HEK293 (cell line): ENCODE measurements around the gene FBXL4.

Experiments
- HOXA7 ChIP-seq: sonication (generic); formaldehyde crosslinking; IDR thresholded peaks from 2 replicates; pipeline ENCODE4 v1.8.1; 2022; ENCODE audit warnings: missing genetic modification reagents, borderline replicate concordance
- INSM2 ChIP-seq: fragments of 450-650 bp; formaldehyde crosslinking; IDR thresholded peaks from 2 replicates; pipeline ENCODE4 v1.5.1; 2016; ENCODE audit warnings: missing biosample characterization, missing genetic modification characterization
- PRDM6 ChIP-seq: fragments of 450-650 bp; formaldehyde crosslinking; IDR thresholded peaks from 2 replicates; pipeline ENCODE4 v1.5.1; 2017; ENCODE audit warnings: missing biosample characterization, missing genetic modification characterization
- SP7 ChIP-seq: fragments of 450-650 bp; formaldehyde crosslinking; IDR thresholded peaks from 2 replicates; pipeline ENCODE4 v1.5.1; 2016; ENCODE audit warnings: missing biosample characterization, missing genetic modification characterization
- TRIM28 ChIP-seq: IDR thresholded peaks from 2 replicates; pipeline ENCODE4 v1.6.1; 2011; ENCODE audit warnings: low read length, control low read depth, borderline replicate concordance
- WT1 ChIP-seq: fragments of 450-650 bp; formaldehyde crosslinking; IDR thresholded peaks from 2 replicates; pipeline ENCODE4 v1.5.1; 2016; ENCODE audit warnings: missing biosample characterization, missing genetic modification characterization
- ZBTB44 ChIP-seq: fragments of 450-650 bp; IDR thresholded peaks from 2 replicates; pipeline ENCODE4 v1.5.1; 2018; ENCODE audit warnings: missing biosample characterization, mild to moderate bottlenecking, missing genetic modification characterization
- ZFP41 ChIP-seq: fragments of 450-650 bp; formaldehyde crosslinking; IDR thresholded peaks from 2 replicates; pipeline ENCODE4 v1.5.1; 2016; ENCODE audit warnings: missing biosample characterization, missing genetic modification characterization, borderline replicate concordance
- ZNF10 ChIP-seq: fragments of 450-650 bp; formaldehyde crosslinking; IDR thresholded peaks from 2 replicates; pipeline ENCODE4 v1.5.1; 2017; ENCODE audit warnings: missing biosample characterization, missing genetic modification characterization
- ZNF140 ChIP-seq: fragments of 450-650 bp; formaldehyde crosslinking; IDR thresholded peaks from 2 replicates; pipeline ENCODE4 v1.5.1; 2016; ENCODE audit warnings: missing biosample characterization, missing genetic modification characterization
- ZNF146 ChIP-seq: fragments of 450-650 bp; formaldehyde crosslinking; IDR thresholded peaks from 2 replicates; pipeline ENCODE4 v1.5.1; 2016; ENCODE audit warnings: missing biosample characterization, missing genetic modification characterization
- ZNF157 ChIP-seq: fragments of 450-650 bp; formaldehyde crosslinking; IDR thresholded peaks from 2 replicates; pipeline ENCODE4 v1.5.1; 2016; ENCODE audit warnings: missing biosample characterization, missing genetic modification characterization
- ZNF416 ChIP-seq: fragments of 450-650 bp; formaldehyde crosslinking; IDR thresholded peaks from 2 replicates; pipeline ENCODE4 v1.5.1; 2016; ENCODE audit warnings: missing biosample characterization, missing genetic modification characterization
- ZNF518A ChIP-seq: fragments of 450-650 bp; formaldehyde crosslinking; conservative IDR thresholded peaks from 2 replicates; pipeline ENCODE4 v1.5.1; 2016; ENCODE audit warnings: low read depth, missing biosample characterization, missing genetic modification characterization
- ZNF544 ChIP-seq: fragments of 450-650 bp; formaldehyde crosslinking; IDR thresholded peaks from 2 replicates; pipeline ENCODE4 v1.5.0; 2017; ENCODE audit warnings: missing biosample characterization, missing genetic modification characterization
- ZNF555 ChIP-seq: fragments of 450-650 bp; formaldehyde crosslinking; conservative IDR thresholded peaks from 2 replicates; pipeline ENCODE4 v1.5.1; 2017; ENCODE audit warnings: missing biosample characterization, mild to moderate bottlenecking, missing genetic modification characterization, inconsistent platforms
- ZNF621 ChIP-seq: fragments of 450-650 bp; formaldehyde crosslinking; IDR thresholded peaks from 2 replicates; pipeline ENCODE4 v1.5.1; 2017; ENCODE audit warnings: missing biosample characterization, missing genetic modification characterization
- ZNF776 ChIP-seq: fragments of 450-650 bp; formaldehyde crosslinking; IDR thresholded peaks from 2 replicates; pipeline ENCODE4 v1.5.0; 2017; ENCODE audit warnings: missing biosample characterization, missing genetic modification characterization, borderline replicate concordance
- ZSCAN4 ChIP-seq: fragments of 450-650 bp; formaldehyde crosslinking; IDR thresholded peaks from 2 replicates; pipeline ENCODE4 v1.5.1; 2017; ENCODE audit warnings: missing biosample characterization, missing genetic modification characterization
- TF ChIP-seq, protein P1 (sequence below): fragments of 450-650 bp; formaldehyde crosslinking; IDR thresholded peaks from 2 replicates; pipeline ENCODE4 v1.5.1; 2016; ENCODE audit warnings: missing biosample characterization, missing genetic modification characterization
- TF ChIP-seq, protein P2 (sequence below): fragments of 450-650 bp; formaldehyde crosslinking; IDR thresholded peaks from 2 replicates; pipeline ENCODE4 v1.5.1; 2016; ENCODE audit warnings: missing biosample characterization, missing genetic modification characterization

Gene FBXL4

GRCh38 chr6:98834060-98835031 lies 113.4 kb downstream of the FBXL4 start, which contains the start of gene POU3F2 (continued):
- TF ChIP-seq INSM2 (tag by site-specific recombination) (peak; percentile 61; the same call in 1 of the 2 replicates), ZNF518A (tag by site-specific recombination) (no peak), ZNF10 (tag by site-specific recombination) (no peak), PRDM6 (tag by site-specific recombination) (no peak), ZFP41 (tag by site-specific recombination) (no peak), HOXA7 (no peak), ZNF544 (tag by site-specific recombination) (no peak), ZBTB44 (tag by site-specific recombination) (no peak), ZNF140 (no peak), WT1 (tag by site-specific recombination) (peak; percentile 51; the same call in 1 of the 2 replicates), TRIM28 (no peak), SP7 (tag by site-specific recombination) (peak; percentile 84), ZNF776 (tag by site-specific recombination) (no peak), ZNF621 (tag by site-specific recombination) (no peak), ZNF555 (no peak), ZNF157 (tag by site-specific recombination) (no peak), ZNF146 (tag by site-specific recombination) (no peak), ZSCAN4 (tag by site-specific recombination) (no peak), ZNF416 (no peak)
- TF ChIP-seq, protein P1, sequence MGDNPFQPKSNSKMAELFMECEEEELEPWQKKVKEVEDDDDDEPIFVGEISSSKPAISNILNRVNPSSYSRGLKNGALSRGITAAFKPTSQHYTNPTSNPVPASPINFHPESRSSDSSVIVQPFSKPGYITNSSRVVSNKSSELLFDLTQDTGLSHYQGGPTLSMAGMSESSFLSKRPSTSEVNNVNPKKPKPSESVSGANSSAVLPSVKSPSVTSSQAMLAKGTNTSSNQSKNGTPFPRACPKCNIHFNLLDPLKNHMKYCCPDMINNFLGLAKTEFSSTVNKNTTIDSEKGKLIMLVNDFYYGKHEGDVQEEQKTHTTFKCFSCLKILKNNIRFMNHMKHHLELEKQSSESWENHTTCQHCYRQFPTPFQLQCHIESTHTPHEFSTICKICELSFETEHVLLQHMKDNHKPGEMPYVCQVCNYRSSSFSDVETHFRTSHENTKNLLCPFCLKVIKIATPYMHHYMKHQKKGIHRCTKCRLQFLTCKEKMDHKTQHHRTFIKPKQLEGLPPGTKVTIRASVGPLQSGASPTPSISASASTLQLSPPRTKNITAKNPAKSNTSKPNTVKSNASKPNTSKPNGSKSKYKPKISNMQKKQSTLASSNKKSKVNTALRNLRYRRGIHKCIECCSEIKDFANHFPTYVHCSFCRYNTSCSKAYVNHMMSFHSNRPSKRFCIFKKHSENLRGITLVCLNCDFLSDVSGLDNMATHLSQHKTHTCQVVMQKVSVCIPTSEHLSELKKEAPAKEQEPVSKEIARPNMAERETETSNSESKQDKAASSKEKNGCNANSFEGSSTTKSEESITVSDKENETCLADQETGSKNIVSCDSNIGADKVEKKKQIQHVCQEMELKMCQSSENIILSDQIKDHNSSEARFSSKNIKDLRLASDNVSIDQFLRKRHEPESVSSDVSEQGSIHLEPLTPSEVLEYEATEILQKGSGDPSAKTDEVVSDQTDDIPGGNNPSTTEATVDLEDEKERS (tag by site-specific recombination): 0 out of 2 replicates have a peak, but pooled peaks have one; percentile 62
- TF ChIP-seq, protein P2, sequence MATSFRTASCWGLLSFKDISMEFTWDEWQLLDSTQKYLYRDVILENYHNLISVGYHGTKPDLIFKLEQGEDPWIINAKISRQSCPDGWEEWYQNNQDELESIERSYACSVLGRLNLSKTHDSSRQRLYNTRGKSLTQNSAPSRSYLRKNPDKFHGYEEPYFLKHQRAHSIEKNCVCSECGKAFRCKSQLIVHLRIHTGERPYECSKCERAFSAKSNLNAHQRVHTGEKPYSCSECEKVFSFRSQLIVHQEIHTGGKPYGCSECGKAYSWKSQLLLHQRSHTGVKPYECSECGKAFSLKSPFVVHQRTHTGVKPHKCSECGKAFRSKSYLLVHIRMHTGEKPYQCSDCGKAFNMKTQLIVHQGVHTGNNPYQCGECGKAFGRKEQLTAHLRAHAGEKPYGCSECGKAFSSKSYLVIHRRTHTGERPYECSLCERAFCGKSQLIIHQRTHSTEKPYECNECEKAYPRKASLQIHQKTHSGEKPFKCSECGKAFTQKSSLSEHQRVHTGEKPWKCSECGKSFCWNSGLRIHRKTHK (tag by site-specific recombination): no peak
